ENCODE measurements around the gene IPCEF1.

The IPCEF1 gene

DNA sequence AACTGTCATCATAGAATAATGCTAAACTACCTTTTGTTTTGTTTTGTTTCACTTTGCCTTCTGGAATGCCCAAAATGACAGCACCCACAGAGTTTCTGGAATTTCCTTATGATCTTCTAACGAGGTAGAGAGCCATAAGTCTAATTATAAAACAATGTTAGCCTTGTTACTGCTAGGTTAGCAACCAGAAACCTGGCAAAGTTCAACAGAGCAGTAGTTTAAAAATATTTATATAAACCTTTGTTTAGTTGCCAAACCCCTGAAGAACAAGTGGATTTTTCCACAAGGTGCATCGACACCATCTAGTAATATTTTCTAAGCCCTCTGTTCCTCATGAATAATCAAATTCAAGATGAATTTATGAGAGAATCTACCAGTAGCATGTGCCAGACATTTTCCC is 27.6 kb upstream of the IPCEF1 start:
- H3K36me3 Mint-ChIP-seq = peaks cover 2% of the 10 kb centered on the region
- DNase-seq (ENCODE audit: low spot score in 2 of 2) (no peak), ATAC-seq (ENCODE audit: low read depth) (no peak)
- H3K27me3 Mint-ChIP-seq = peaks cover 13% of the 10 kb centered on the region
- no peaks in the 10 kb centered on the region for H3K4me1 Mint-ChIP-seq
- peaks cover 6% of the 10 kb centered on the region for H3K9me3 Mint-ChIP-seq
- H3K27ac Mint-ChIP-seq = no peak overlapping the region
- no peak overlapping the region for H3K4me3 Mint-ChIP-seq

DNA sequence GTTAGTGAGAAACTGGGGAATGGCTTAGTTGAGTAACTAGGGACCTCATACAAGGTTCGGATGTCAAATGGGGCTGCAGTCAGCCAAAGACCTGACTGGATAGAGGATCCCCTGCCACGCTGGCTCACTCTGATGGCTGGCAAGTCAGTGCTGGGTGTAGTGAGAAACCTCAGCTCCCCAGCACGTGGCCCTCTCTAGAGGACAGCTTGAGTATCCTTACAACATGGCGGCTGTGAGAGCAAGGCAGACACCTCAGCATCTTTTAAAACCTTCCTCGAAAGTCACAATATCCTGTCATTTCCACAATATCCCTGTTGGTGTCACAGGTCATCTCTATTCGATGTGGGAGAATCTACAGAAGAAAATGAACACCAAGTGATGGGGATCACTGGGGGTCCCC is 26.7 kb upstream of the IPCEF1 start:
- no peak overlapping the region for H3K27ac Mint-ChIP-seq
- H3K27me3 Mint-ChIP-seq = peaks cover 12% of the 10 kb centered on the region

GRCh38 chr6:154382740-154383139 is 26.1 kb upstream of the IPCEF1 start:
- DNase-seq (ENCODE audit: low spot score in 2 of 2) (no peak), ATAC-seq (ENCODE audit: low read depth) (no peak)
- Mint-ChIP-seq H3K9me3 (peaks cover 1% of the 10 kb centered on the region), H3K4me1 (no peaks in the 10 kb centered on the region), H3K4me3 (no peak overlapping the region), H3K27me3 (peaks cover 10% of the 10 kb centered on the region), H3K27ac (no peak overlapping the region), H3K36me3 (no peaks in the 10 kb centered on the region)

More for the DNA sequence above, 26.7 kb upstream of the IPCEF1 start:
- ATAC-seq (ENCODE audit: low read depth) = no peak
- Mint-ChIP-seq H3K4me3 (no peak overlapping the region), H3K36me3 (no peaks in the 10 kb centered on the region), H3K9me3 (peaks cover 3% of the 10 kb centered on the region), H3K4me1 (no peaks in the 10 kb centered on the region)
- no peak for DNase-seq (ENCODE audit: low spot score in 2 of 2)

- Mint-ChIP-seq H3K36me3 (no peaks in the 10 kb centered on the region), H3K27ac (no peak overlapping the region), H3K4me1 (no peaks in the 10 kb centered on the region), H3K4me3 (no peak overlapping the region), H3K27me3 (peaks cover 6% of the 10 kb centered on the region), H3K9me3 (peaks cover 1% of the 10 kb centered on the region)
- DNase-seq (ENCODE audit: low spot score in 2 of 2) (no peak), ATAC-seq (ENCODE audit: low read depth) (no peak)
Measured at GRCh38 chr6:154381548-154381947, 24.9 kb upstream of the IPCEF1 start.

GRCh38 chr6:154380741-154381140 is 24.1 kb upstream of the IPCEF1 start:
- no peaks in the 10 kb centered on the region for H3K36me3 Mint-ChIP-seq
- H3K4me3 Mint-ChIP-seq = no peak overlapping the region
- DNase-seq (ENCODE audit: low spot score in 2 of 2) (no peak), ATAC-seq (ENCODE audit: low read depth) (no peak)
- H3K27ac Mint-ChIP-seq = no peak overlapping the region
- H3K27me3 Mint-ChIP-seq = peaks cover 4% of the 10 kb centered on the region
- H3K4me1 Mint-ChIP-seq = no peaks in the 10 kb centered on the region
- H3K9me3 Mint-ChIP-seq = peaks cover 1% of the 10 kb centered on the region

GRCh38 chr6:154379585-154379984 is 23.0 kb upstream of the IPCEF1 start:
- Mint-ChIP-seq H3K4me3 (no peak overlapping the region), H3K27ac (no peak overlapping the region), H3K27me3 (peaks cover 1% of the 10 kb centered on the region), H3K36me3 (no peaks in the 10 kb centered on the region), H3K9me3 (peaks cover 1% of the 10 kb centered on the region), H3K4me1 (no peaks in the 10 kb centered on the region)
- ATAC-seq (ENCODE audit: low read depth) (no peak), DNase-seq (ENCODE audit: low spot score in 2 of 2) (no peak)

DNA sequence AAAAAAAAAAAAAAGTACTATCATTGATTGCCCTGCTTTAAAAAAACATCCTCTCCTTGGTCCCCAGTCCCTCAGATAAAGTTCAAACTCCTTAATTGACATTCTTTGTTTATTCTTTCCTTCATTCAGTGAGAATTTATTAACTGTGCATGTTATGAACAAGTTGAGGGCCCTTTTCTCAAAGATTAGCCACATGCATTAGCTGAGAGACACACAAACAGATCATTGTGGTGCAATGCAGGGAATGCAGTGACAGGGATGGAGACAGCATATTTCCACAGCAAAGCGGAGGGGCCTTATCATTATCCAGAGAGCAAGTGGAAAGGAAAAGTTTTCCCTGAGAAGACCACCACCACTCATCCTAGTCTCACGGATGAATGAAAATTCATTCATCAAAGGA is 21.9 kb upstream of the IPCEF1 start:
- peaks cover 1% of the 10 kb centered on the region for H3K9me3 Mint-ChIP-seq
- H3K4me1 Mint-ChIP-seq = no peaks in the 10 kb centered on the region
- H3K4me3 Mint-ChIP-seq = no peak overlapping the region
- ATAC-seq (ENCODE audit: low read depth) (no peak), DNase-seq (ENCODE audit: low spot score in 2 of 2) (no peak)
- no peaks in the 10 kb centered on the region for H3K36me3 Mint-ChIP-seq
- H3K27ac Mint-ChIP-seq = no peak overlapping the region
- peaks cover 1% of the 10 kb centered on the region for H3K27me3 Mint-ChIP-seq

- H3K27me3 Mint-ChIP-seq = peaks cover 4% of the 10 kb centered on the region
- no peak for DNase-seq (ENCODE audit: low spot score in 2 of 2)
- no peak overlapping the region for H3K4me3 Mint-ChIP-seq
- H3K36me3 Mint-ChIP-seq = no peaks in the 10 kb centered on the region
- no peaks in the 10 kb centered on the region for H3K4me1 Mint-ChIP-seq
- no peak overlapping the region for H3K27ac Mint-ChIP-seq
- no peaks in the 10 kb centered on the region for H3K9me3 Mint-ChIP-seq
- no peak for ATAC-seq (ENCODE audit: low read depth)
Measured at GRCh38 chr6:154377726-154378125, 21.1 kb upstream of the IPCEF1 start.

DNA sequence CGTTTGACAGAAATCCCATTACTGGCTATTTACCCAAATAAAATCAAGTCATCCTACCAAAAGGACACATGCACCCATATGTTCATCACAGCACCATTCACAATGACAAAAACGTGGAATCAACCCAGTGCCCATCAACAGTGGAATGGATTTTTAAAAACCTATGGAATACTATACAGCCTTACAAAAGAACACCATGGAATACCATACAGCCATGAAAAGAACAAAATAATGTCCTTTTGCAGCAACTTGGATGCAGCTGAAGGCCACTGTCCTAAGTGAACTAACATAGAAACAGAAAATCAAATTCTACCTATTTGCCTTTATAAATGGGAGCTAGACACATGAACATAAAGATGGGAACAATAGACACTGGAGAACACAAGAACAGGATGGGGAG is 17.4 kb upstream of the IPCEF1 start:
- no peak for ATAC-seq (ENCODE audit: low read depth)
- H3K9me3 Mint-ChIP-seq = no peaks in the 10 kb centered on the region
- H3K27me3 Mint-ChIP-seq = peaks cover 2% of the 10 kb centered on the region
- no peak overlapping the region for H3K27ac Mint-ChIP-seq
- no peak for DNase-seq (ENCODE audit: low spot score in 2 of 2)
- H3K36me3 Mint-ChIP-seq = no peaks in the 10 kb centered on the region
- peaks cover 3% of the 10 kb centered on the region for H3K4me1 Mint-ChIP-seq
- no peak overlapping the region for H3K4me3 Mint-ChIP-seq

DNA sequence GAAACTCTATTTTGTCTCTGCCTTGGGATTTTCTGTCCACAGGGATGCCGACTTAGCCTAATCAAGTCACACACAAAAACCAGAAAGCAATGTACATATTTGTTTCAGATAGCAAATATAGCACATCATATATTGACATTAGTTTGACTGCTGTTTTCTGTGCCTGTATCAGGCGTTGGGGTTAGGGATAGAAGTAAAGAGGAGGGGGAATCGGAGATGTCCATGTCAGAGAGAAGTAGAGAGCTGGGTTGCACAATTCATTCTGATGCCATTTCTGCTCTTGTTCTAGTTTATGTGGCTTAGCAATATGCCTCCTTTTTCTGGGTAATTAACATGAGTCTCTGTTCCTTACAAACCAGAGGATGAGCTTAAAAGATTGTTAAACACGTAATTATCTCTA is 14.7 kb upstream of the IPCEF1 start:
- ATAC-seq (ENCODE audit: low read depth) (no peak), DNase-seq (ENCODE audit: low spot score in 2 of 2) (no peak)
- H3K27me3 Mint-ChIP-seq = peaks cover 2% of the 10 kb centered on the region
- no peak overlapping the region for H3K4me3 Mint-ChIP-seq
- H3K36me3 Mint-ChIP-seq = no peaks in the 10 kb centered on the region
- no peak overlapping the region for H3K27ac Mint-ChIP-seq
- no peaks in the 10 kb centered on the region for H3K9me3 Mint-ChIP-seq
- peaks cover 3% of the 10 kb centered on the region for H3K4me1 Mint-ChIP-seq

GRCh38 chr6:154370545-154370944 is 13.9 kb upstream of the IPCEF1 start:
- no peak for DNase-seq (ENCODE audit: low spot score in 2 of 2)
- H3K4me1 Mint-ChIP-seq = peaks cover 3% of the 10 kb centered on the region
- H3K36me3 Mint-ChIP-seq = no peaks in the 10 kb centered on the region
- H3K4me3 Mint-ChIP-seq = no peak overlapping the region
- H3K9me3 Mint-ChIP-seq = no peaks in the 10 kb centered on the region
- peaks cover 2% of the 10 kb centered on the region for H3K27me3 Mint-ChIP-seq
- H3K27ac Mint-ChIP-seq = no peak overlapping the region
- ATAC-seq (ENCODE audit: low read depth) = peak; percentile 46

- Mint-ChIP-seq H3K9me3 (no peaks in the 10 kb centered on the region), H3K27ac (no peak overlapping the region), H3K36me3 (no peaks in the 10 kb centered on the region), H3K4me3 (no peak overlapping the region), H3K4me1 (peaks cover 3% of the 10 kb centered on the region), H3K27me3 (peaks cover 1% of the 10 kb centered on the region)
- ATAC-seq (ENCODE audit: low read depth) (no peak), DNase-seq (ENCODE audit: low spot score in 2 of 2) (no peak)
Measured at GRCh38 chr6:154367839-154368695, 11.5 kb upstream of the IPCEF1 start.

- Mint-ChIP-seq H3K27me3 (no peaks in the 10 kb centered on the region), H3K27ac (no peak overlapping the region), H3K4me3 (no peak overlapping the region), H3K4me1 (peaks cover 3% of the 10 kb centered on the region), H3K9me3 (no peaks in the 10 kb centered on the region), H3K36me3 (no peaks in the 10 kb centered on the region)
- ATAC-seq (ENCODE audit: low read depth) = no peak
- no peak for DNase-seq (ENCODE audit: low spot score in 2 of 2)
Measured at GRCh38 chr6:154367336-154367735, 10.7 kb upstream of the IPCEF1 start.

DNA sequence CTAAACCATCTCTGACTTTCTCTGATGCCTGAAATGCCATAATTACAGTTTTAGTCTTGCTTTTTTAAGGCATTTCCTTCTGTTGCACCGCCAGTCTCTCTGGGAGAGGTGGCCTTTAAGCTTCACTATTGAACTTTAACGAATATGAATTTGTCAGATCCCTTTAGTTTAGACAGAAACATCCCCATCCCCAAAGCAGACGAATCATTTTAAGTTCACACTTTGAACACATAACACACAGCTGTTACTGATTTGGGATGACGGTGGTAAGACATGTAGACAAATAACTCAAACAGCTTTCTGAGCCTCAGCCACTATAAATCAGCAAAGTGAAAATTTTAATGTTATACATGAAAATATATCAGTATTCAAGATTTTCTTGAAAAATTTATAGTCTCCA is 7.2 kb upstream of the IPCEF1 start:
- peaks cover 15% of the 10 kb centered on the region for H3K4me1 Mint-ChIP-seq
- ATAC-seq (ENCODE audit: low read depth) = no peak
- DNase-seq (ENCODE audit: low spot score in 2 of 2) = no peak
- no peak overlapping the region for H3K27ac Mint-ChIP-seq
- no peaks in the 10 kb centered on the region for H3K36me3 Mint-ChIP-seq
- peaks cover 2% of the 10 kb centered on the region for H3K27me3 Mint-ChIP-seq
- H3K4me3 Mint-ChIP-seq = no peak overlapping the region
- H3K9me3 Mint-ChIP-seq = peaks cover 2% of the 10 kb centered on the region

GRCh38 chr6:154361476-154361875 is 4.9 kb upstream of the IPCEF1 start:
- Mint-ChIP-seq H3K4me3 (no peak overlapping the region), H3K27me3 (peaks cover 2% of the 10 kb centered on the region), H3K9me3 (peaks cover 2% of the 10 kb centered on the region), H3K4me1 (peaks cover 20% of the 10 kb centered on the region), H3K27ac (no peak overlapping the region), H3K36me3 (no peaks in the 10 kb centered on the region)
- no peak for DNase-seq (ENCODE audit: low spot score in 2 of 2)
- ATAC-seq (ENCODE audit: low read depth) = no peak
